ENCODE results near the gene TTYH1.

The TTYH1 gene

GRCh38 chr19:54422136-54422535 lies 6.9 kb downstream of the TTYH1 start:
- DNase-seq (ENCODE audit: low read depth, low spot score), result no peak

- no peak for DNase-seq (ENCODE audit: low read depth, low spot score)
Measured at GRCh38 chr19:54424201-54424600, 8.9 kb downstream of the TTYH1 start.

GRCh38 chr19:54424660-54425381 lies 9.6 kb downstream of the TTYH1 start:
- DNase-seq (ENCODE audit: low read depth, low spot score), result no peak

GRCh38 chr19:54425382-54425723 lies 10.1 kb downstream of the TTYH1 start:
- DNase-seq (ENCODE audit: low read depth, low spot score), result no peak

- peak; percentile 51 for DNase-seq (ENCODE audit: low read depth, low spot score)
Measured at GRCh38 chr19:54426291-54426931, 11.1 kb downstream of the TTYH1 start.

- DNase-seq (ENCODE audit: low read depth, low spot score), result no peak
Measured at GRCh38 chr19:54427586-54427985, 12.3 kb downstream of the TTYH1 start.

- DNase-seq (ENCODE audit: low read depth, low spot score), result no peak
Measured at GRCh38 chr19:54428323-54429175, 13.3 kb downstream of the TTYH1 start.

GRCh38 chr19:54429176-54429495 lies 13.9 kb downstream of the TTYH1 start:
- DNase-seq (ENCODE audit: low read depth, low spot score), result no peak

GRCh38 chr19:54429545-54430227 lies 14.4 kb downstream of the TTYH1 start:
- no peak for DNase-seq (ENCODE audit: low read depth, low spot score)

GRCh38 chr19:54430306-54431254 lies 15.3 kb downstream of the TTYH1 start:
- peak; percentile 45 for DNase-seq (ENCODE audit: low read depth, low spot score)

GRCh38 chr19:54431255-54431838 lies 16.1 kb downstream of the TTYH1 start:
- DNase-seq (ENCODE audit: low read depth, low spot score), result peak; percentile 61

- DNase-seq (ENCODE audit: low read depth, low spot score), result no peak
Measured at GRCh38 chr19:54432144-54432738, 17.0 kb downstream of the TTYH1 start.

- DNase-seq (ENCODE audit: low read depth, low spot score), result no peak
Measured at GRCh38 chr19:54433697-54434096, 18.4 kb downstream of the TTYH1 start.

- no peak for DNase-seq (ENCODE audit: low read depth, low spot score)
Measured at GRCh38 chr19:54434112-54434872, 19.0 kb downstream of the TTYH1 start.

- DNase-seq (ENCODE audit: low read depth, low spot score), result no peak
Measured at GRCh38 chr19:54434873-54435214, 19.6 kb downstream of the TTYH1 start.

- no peak for DNase-seq (ENCODE audit: low read depth, low spot score)
Measured at GRCh38 chr19:54435551-54436016, 20.3 kb downstream of the TTYH1 start.

GRCh38 chr19:54436031-54436523 lies 20.8 kb downstream of the TTYH1 start:
- peak; percentile 38 for DNase-seq (ENCODE audit: low read depth, low spot score)

- no peak for DNase-seq (ENCODE audit: low read depth, low spot score)
Measured at GRCh38 chr19:54436628-54437252, 21.5 kb downstream of the TTYH1 start.
